Measurements from ENCODE around the gene CCDC137.

DNA sequence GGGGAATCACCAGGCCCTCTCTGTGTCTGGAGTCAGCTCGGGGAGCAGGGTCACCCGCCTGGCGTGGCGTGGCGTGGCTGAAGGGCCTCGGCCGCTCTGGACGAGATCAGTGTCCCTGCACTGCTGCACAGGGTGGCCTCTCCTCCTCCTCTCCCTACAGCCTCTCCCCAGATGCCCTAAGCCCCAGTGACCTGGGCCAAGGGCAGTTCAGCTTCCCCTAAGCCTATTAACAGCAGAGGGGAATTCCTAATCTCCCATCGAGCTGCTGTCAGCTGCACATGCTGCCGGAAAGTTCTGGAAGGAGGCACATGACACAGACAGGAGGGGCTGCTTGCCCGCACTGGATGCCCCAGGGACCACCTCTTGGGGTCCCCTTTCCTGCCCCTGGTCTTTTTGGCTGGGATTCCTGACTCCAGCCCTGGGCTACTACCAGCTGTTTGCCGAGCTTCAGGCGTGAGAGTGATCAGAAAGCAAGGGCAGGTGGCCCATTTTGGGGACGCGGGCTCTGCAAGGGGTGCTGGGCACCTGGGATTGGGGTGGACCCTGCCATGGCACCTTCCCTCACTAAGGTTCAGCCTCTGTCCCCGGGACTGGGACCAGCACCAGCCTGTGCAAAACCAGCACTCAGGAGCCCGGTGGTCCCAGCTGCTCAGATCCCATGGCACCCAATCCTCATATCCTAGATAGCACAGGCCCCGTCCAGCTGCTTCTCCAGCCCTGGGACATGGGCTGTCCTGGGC is 11.0 kb upstream of the CCDC137 start:
- TF ChIP-seq, protein P1, sequence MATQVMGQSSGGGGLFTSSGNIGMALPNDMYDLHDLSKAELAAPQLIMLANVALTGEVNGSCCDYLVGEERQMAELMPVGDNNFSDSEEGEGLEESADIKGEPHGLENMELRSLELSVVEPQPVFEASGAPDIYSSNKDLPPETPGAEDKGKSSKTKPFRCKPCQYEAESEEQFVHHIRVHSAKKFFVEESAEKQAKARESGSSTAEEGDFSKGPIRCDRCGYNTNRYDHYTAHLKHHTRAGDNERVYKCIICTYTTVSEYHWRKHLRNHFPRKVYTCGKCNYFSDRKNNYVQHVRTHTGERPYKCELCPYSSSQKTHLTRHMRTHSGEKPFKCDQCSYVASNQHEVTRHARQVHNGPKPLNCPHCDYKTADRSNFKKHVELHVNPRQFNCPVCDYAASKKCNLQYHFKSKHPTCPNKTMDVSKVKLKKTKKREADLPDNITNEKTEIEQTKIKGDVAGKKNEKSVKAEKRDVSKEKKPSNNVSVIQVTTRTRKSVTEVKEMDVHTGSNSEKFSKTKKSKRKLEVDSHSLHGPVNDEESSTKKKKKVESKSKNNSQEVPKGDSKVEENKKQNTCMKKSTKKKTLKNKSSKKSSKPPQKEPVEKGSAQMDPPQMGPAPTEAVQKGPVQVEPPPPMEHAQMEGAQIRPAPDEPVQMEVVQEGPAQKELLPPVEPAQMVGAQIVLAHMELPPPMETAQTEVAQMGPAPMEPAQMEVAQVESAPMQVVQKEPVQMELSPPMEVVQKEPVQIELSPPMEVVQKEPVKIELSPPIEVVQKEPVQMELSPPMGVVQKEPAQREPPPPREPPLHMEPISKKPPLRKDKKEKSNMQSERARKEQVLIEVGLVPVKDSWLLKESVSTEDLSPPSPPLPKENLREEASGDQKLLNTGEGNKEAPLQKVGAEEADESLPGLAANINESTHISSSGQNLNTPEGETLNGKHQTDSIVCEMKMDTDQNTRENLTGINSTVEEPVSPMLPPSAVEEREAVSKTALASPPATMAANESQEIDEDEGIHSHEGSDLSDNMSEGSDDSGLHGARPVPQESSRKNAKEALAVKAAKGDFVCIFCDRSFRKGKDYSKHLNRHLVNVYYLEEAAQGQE (IDR thresholded peaks at IDR 0.05; ENCODE audit: insufficient replicate concordance, low read depth) = no peak
- TF ChIP-seq, protein P2, sequence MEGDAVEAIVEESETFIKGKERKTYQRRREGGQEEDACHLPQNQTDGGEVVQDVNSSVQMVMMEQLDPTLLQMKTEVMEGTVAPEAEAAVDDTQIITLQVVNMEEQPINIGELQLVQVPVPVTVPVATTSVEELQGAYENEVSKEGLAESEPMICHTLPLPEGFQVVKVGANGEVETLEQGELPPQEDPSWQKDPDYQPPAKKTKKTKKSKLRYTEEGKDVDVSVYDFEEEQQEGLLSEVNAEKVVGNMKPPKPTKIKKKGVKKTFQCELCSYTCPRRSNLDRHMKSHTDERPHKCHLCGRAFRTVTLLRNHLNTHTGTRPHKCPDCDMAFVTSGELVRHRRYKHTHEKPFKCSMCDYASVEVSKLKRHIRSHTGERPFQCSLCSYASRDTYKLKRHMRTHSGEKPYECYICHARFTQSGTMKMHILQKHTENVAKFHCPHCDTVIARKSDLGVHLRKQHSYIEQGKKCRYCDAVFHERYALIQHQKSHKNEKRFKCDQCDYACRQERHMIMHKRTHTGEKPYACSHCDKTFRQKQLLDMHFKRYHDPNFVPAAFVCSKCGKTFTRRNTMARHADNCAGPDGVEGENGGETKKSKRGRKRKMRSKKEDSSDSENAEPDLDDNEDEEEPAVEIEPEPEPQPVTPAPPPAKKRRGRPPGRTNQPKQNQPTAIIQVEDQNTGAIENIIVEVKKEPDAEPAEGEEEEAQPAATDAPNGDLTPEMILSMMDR (IDR thresholded peaks at IDR 0.05; ENCODE audit: insufficient read depth, low read length) = no peak
